Subcutaneous preadipocyte (primary cell): ENCODE data around the gene TMEM50B. TPM values are rescaled to one million over a fixed set of nuclear protein-coding genes. Genes with fewer than 3 reads are reported as not detected.

Source experiments
- total RNA-seq: library from RNA; depleted of rRNA; stranded (reverse); fragments of >200 nt; gene quantifications from 2 replicates; pipeline ENCODE4 v1.2.3, GENCODE V29; 2012

The TMEM50B gene
- 19.5 and 19.7 TPM in 2 replicates for total RNA-seq

GRCh38 chr21:33479679-33480480 lies at the start of gene TMEM50B:
TMEM50B (minus strand) TSS chr21:33479974; CDS start chr21:33468885, 11,089 bp downstream.

GRCh38 chr21:33491373-33492102 lies 11.8 kb upstream of the TMEM50B start, which contains the start of gene DNAJC28:
DNAJC28 (minus strand) TSS chr21:33491716; CDS start chr21:33489393, 2,323 bp downstream.

GRCh38 chr21:33403128-33403785 lies 76.5 kb downstream of the TMEM50B start, which contains the start of gene IFNGR2:
IFNGR2 (plus strand) TSS chr21:33403413; CDS start chr21:33403544, 131 bp downstream.

Other genes starting within 250 kb of the TMEM50B start
- gene IL10RB, start 213.6 kb downstream of the TMEM50B start, total RNA-seq: 35.6 and 37.3 TPM in 2 replicates
- 12.9 and 19.4 TPM in 2 replicates for gene IFNAR1, start 155.0 kb downstream of the TMEM50B start, total RNA-seq
- 54.4 and 72.9 TPM in 2 replicates for gene IFNGR2, start 76.6 kb downstream of the TMEM50B start, total RNA-seq
- gene DNAJC28, start 11.7 kb upstream of the TMEM50B start, total RNA-seq: 0.39 and 0.73 TPM in 2 replicates
- 94.1 and 169 TPM in 2 replicates for gene GART, start 62.1 kb upstream of the TMEM50B start, total RNA-seq
- 87.8 and 115 TPM in 2 replicates for gene SON, start 63.1 kb upstream of the TMEM50B start, total RNA-seq
- 18.4 and 37.3 TPM in 2 replicates for gene DONSON, start 108.7 kb upstream of the TMEM50B start, total RNA-seq
- gene CRYZL1, start 161.8 kb upstream of the TMEM50B start, total RNA-seq: 15.1 and 18.0 TPM in 2 replicates
- 26.5 and 44.2 TPM in 2 replicates for gene ITSN1, start 162.5 kb upstream of the TMEM50B start, total RNA-seq